Measurements from ENCODE around the gene CD83. TPM values are rescaled to one million over a fixed set of nuclear protein-coding genes. Genes with fewer than 3 reads are reported as not detected.
"Not testable (repeated sequence)": the region's sequence is repeated elsewhere in the genome, so short reads cannot be mapped to it uniquely, and the experiment has no call there.

CD83 gene, protein sequence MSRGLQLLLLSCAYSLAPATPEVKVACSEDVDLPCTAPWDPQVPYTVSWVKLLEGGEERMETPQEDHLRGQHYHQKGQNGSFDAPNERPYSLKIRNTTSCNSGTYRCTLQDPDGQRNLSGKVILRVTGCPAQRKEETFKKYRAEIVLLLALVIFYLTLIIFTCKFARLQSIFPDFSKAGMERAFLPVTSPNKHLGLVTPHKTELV
- 5.4 and 11.3 TPM in 2 replicates for total RNA-seq

DNA sequence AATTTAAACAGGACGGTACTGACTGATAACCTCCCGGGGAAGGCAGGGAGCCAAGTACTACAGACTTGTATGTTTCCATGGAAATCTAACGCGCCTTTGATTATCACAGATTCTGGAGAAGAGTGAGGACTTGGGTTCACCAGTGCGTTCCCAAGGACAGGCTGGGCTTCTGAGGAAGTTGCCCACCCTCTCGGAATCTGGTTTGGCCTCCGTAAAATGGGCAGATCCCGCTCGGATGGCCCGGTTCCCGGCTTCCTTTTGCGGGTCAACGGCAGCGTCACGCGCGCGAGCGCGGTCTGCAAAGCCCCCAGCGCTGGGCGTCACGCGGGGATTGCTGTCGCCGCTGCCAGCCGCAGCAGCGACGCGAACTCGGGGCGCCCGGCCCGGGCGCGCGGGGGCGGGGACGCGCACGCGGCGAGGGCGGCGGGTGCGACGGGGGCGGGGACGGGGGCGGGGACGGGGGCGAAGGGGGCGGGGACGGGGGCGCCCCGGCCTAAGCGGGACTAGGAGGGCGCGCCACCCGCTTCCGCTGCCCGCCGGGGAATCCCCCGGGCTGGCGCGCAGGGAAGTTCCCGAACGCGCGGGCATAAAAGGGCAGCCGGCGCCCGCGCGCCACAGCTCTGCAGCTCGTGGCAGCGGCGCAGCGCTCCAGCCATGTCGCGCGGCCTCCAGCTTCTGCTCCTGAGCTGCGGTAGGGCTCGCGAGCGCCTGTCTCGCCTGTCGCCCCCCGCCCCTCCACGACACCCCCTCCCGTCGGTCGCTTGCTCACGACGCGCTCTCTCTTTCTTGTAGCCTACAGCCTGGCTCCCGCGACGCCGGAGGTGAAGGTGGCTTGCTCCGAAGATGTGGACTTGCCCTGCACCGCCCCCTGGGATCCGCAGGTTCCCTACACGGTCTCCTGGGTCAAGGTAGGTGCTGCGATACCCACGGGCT, at the start of gene CD83:
TSS of gene CD83 (plus strand) at position 615 of the 933 bp plus-strand sequence. CDS start at position 655, 40 bp downstream.
- DNase-seq (ENCODE audit: low read depth) = peak; percentile 25

DNA sequence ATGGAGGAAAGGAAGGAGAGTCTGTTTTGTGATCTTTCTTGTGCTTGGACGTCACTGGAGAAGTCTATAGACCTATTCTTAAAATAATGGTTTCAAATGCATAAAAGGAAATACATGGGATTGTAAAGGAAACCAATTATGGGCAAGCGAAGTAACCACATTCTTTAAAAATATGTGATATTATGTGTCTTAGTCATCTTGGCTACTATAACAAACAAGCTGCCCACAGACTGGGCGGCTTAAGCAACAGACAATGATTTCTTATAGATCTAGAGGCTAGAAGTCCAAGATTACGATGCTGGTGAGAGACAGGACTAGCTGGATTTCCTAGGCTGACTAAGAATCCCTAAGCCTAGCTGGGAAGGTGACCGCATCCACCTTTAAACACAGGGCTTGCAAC, 49.4 kb upstream of the CD83 start:
- DNase-seq (ENCODE audit: low read depth) = no peak

DNA sequence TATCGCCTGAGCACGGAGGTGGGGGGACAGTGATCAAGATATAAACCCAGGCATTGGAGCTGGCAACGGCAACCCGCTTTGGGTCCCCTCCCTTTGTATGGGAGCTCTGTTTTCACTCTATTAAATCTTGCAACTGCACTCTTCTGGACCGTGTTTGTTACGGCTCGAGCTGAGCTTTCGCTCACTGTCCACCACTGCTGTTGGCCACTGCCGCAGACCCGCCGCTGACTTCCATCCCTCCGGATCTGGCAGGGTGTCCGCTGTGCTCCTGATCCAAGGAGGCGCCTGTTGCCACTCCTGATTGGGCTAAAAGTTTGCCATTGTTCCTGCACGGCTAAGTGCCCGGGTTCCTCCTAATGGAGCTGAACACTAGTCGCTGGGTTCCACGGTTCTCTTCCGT, 48.9 kb upstream of the CD83 start:
- no peak for DNase-seq (ENCODE audit: low read depth)

DNA sequence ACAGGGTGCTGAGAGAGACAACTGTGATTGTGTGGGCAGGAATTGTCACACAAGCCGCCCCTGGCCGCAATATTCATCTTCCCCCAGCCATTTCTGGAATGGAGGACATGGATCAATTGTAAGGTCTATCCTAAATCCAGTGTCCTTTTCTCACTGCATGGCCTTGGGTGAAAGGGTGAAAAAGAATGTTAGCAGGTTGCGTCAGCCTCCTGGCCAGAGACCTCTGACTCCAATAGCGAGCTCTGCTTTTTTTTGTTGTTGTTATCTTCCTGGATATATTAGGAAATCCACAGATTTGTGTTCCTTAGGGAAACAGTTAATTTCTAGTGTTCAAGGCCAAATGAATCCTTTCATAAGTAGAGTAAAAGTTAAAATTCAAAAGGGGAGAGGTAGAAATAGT, 47.1 kb upstream of the CD83 start:
- DNase-seq (ENCODE audit: low read depth) = no peak

DNA sequence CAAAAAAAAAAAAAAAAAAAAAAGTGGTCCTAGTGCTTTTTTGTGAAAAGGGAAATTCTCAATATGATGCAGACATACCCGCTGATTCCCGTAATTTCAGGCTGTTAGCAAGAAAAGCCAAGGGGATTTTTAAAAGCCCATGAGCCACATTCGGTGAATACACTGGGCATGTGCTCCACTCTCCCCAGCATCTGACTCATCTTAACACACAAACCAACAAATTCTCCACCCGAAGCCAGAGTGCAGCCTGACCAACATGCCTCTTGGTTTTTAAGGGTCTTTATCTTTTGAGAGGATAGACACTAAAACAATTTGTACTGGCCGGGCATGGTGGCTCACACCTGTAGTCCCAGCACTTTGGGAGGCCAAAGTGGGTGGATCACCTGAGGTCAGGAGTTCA, 45.5 kb upstream of the CD83 start:
- no peak for DNase-seq (ENCODE audit: low read depth)

DNA sequence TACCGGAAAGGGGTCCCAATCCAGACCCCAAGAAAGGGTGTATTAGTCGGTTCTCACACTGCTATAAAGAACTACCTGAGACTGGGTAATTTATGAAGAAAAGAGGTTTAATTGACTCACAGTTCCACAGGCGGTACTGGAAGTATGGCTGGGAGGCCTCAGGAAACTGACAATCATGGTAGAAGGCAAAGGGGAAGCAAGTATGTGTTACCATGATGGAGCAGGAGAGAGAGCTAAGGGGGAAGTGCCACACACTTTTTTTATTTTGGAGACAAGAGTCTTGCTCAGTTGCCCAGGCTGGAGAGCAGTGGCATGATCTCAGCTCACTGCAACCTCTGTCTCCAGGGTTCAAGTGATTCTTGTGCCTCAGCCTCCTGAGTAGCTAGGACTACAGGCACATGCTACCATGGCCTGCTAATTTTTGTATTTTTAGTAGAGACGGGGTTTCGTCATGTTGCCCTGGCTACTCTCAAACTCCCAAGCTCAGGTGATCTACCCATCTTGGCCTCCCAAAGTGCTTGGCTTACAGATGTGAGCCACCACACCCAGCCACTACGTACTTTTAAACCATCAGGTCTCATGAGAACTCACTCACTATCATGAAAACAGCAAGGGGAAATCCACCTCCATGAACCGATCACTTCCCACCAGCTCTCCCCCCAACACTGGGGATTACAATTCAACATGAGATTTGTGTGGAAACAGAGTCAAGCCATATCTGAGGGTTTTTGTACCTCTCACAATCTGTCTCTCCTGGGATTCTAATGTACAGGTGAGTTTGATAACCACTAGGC, 43.8 kb upstream of the CD83 start:
- DNase-seq (ENCODE audit: low read depth) = not testable (repeated sequence)

DNA sequence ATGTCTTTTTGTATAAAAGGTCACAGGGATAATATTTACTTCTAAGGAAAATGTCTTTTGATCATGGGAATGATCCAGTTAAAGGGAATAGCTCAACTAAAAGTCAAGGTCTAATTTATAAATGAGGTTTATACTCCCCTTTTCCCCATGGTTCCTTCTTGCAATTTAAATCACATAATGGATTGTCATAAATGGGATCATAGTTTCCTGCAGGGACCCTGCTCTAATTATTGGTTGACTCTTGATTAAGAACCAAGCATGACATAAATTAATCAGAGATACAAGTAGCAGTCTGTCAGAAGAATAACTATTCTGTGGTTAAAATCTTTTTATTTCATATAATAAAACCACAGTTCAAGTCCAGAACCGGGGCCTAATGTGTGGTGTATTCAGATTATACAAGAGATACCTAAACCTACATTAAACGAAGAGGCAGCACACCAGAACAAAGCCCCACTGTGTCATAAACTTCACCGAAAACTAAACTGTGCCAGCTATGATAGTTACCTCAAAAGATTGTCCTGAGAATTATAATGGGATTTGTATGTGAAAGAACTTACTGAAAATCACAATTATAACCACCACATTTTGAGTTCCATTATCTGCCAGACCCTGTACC, 43.0 kb upstream of the CD83 start:
- DNase-seq (ENCODE audit: low read depth) = no peak

DNA sequence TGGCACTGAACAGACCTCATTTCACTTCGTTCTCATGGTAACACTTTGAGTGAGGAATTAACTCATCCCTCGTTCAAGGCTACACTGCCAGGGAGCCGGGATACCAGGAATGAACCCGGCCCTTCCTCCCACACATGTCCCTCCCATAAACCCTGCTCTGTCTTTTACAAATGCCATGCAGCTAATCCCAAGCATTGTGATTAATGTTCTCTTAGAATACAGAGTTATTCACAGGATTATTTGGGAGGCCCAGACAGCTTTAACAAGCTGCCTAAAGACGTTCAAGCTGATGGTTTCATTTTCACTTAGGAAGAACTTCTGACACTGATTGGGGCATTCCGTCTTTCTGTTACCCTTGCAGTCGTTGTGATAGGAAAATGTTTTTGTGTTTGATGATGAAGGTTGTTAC, 42.5 kb upstream of the CD83 start:
- DNase-seq (ENCODE audit: low read depth) = peak; percentile 54

DNA sequence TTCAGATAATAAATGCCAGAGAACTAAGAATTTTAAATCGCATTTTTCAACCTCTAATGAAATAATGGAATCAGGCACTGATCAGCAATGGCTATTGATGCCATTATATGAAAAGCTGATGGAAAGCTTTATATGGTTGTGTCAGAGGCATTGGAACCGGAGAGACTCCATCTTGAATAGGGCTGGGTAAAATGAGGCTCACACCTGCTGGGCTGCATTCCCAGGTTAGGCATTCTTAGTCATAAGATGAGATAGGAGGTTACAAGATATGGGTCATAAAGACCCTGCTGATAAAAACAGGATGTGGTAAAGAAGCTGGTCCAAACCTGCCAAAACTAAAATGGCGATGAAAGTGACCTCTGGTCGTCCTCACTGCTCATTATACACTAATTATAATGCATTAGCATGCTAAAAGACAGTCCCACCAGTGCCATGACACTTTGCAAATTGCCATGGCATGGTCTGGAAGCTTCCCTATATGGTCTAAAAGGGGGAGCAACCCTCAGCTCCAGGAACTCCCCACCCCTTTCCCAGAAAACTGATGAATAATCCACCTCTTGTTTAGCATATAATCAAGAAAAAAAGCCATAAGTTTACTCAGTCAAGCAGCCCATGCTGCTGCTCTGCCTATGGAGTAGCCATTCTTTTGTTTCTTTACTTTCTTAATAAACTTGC, 40.2 kb upstream of the CD83 start:
- DNase-seq (ENCODE audit: low read depth) = no peak

DNA sequence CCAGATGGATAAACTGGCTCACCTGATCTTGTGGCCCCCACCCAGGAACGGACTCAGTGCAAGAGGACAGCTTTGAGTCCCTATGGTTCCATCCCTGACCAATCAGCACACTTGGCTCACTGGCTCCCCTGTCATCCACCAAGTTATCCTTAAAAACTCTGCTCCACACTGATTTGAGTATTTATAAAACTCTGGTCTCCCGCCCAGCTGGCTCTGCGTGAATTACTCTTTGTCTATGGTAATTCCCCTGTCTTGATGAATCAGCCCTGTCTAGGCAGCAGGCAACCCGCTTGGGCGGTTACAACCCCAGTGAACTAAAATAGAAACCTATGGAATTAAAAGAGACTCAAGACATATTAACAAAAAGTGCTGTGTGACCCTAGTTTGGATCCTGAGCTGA, 38.1 kb upstream of the CD83 start:
- DNase-seq (ENCODE audit: low read depth) = peak; percentile 40

DNA sequence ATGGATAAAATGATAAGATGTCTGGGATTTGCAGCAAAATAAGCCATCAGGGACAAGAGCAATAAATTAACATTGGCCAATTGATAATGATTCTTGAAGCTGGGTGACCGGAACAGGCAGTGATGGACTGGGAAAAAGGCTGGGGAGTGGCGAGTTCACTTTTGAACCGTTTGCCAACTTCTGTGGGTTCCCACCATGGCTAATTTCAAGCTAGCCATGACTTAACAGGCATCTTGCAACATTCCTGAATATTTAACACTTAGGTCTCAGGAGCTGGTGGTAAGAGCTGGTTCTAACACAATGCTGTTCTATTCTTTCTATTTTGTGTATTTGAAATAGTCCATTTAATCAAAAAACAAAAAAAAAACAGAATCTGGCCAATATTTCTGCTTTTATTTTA, 37.6 kb upstream of the CD83 start:
- peak; percentile 51 for DNase-seq (ENCODE audit: low read depth)

DNA sequence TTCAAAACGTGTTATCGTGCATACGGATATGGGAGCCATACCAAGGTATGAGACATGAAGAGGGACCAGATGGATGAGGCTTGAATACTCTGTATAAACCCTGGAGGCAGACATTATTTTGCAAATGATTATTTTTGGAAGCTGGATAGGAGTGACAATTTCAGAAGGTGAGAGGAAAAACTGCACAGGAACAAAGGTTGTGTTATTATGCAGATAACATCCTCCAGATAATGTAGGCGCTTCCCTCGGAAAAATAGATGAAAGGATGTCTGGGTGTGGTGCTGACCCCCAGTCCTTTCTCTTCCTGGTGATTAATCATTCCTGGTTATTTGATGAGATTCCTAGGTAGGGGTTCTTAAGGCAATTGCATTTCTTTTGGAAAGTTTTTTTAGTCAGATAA, 36.4 kb upstream of the CD83 start:
- DNase-seq (ENCODE audit: low read depth) = no peak

DNA sequence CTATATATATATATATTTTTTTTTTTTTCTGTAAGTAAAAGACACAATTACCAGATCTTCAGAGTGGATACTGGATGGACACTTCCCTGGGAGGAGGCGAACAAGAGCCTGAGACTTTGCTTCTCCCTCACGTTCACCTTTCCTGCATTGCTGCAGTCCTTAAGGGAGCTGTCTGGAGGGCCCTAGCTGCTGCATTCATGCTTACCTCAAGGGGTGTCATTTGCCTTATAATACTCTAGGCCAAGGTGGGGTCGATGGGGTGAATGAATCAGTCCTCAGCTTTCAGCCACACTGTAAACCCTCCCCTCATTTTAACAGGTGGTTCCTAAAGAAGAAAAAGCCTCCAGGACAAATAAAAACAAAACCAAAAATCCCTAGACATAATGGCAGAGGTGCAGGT, 34.8 kb upstream of the CD83 start:
- DNase-seq (ENCODE audit: low read depth) = no peak

DNA sequence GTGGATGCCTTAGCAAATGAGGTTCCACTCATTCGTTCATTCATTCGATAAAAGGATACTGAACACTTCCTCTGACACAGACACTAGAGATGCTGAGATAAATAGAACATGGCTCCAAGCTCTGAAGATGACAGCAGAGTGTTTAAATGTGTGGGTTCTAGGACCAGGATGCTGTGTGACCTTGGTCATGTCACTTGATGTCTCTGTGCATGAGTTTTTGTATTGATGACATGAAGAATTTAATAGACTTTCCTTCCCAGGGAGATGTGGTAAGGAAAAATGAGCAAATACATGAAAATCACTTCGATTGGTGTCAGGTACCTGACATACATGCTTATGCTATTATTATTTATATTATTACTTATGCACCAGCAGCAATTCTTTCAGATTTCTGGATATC, 34.3 kb upstream of the CD83 start:
- no peak for DNase-seq (ENCODE audit: low read depth)

DNA sequence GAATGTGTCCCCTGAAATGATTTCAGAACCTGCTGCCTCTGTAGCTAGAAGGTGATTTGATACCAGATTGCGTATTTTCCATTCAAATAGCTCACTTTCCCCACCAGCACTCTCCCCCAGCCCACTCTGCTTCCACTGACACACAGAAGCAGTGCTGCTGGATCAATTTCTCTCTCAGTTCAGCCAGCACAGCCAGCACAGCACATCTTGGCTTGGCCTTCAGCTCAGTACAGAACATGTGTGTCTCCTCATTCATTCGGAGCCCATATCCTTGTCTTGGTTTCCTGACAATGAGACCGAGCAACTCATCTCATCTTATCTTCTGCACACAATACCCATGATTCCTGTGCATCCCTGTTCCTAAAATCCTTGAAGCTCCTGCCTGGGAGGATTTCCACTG, 33.8 kb upstream of the CD83 start:
- DNase-seq (ENCODE audit: low read depth) = no peak

DNA sequence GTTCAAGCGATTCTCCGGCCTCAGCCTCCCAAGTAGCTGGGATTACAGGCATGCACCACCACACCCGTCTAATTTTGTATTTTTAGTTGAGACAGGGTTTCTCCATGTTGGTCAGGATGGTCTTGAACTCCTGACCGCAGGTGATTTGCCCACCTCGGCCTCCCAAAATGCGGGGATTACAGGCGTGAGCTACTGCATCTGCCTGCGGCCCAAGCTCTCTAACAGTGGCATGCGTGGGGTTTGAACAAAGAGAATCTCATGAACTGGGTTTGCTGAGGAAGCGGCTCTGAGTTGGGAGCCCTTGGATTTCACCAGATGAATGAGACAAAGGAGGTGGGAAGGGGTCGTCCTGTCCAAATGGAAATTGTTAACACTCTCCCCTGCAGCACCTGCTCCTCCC, 33.2 kb upstream of the CD83 start:
- no peak for DNase-seq (ENCODE audit: low read depth)

DNA sequence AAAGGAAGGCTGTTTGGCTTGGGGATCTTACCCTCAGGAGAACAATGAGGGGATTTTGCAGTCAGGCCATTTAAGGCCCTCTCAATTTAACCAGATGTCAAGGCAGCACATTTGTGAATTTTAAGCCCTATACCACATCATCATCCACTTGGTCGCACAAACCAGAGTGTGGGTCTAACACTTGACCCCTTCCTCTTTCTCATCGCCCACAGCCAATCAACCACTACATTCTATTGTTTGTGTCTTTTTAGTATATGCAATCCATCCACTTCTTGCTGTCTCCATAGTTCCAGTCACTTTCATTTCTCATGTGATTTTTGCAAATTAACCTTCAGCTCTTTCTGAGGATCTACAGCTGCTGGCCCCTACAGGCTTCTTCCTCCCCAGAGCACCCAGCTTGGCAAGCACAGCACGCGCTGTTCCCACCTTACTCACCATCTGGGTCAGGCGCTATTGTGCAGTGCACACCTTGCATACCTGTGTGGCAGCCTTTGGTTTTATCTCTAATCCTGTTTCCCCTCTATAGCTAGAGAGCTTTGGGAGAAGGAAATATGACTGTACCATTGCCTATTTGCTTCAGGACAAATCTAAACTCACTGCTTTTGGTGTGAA, 32.3 kb upstream of the CD83 start:
- no peak for DNase-seq (ENCODE audit: low read depth)

DNA sequence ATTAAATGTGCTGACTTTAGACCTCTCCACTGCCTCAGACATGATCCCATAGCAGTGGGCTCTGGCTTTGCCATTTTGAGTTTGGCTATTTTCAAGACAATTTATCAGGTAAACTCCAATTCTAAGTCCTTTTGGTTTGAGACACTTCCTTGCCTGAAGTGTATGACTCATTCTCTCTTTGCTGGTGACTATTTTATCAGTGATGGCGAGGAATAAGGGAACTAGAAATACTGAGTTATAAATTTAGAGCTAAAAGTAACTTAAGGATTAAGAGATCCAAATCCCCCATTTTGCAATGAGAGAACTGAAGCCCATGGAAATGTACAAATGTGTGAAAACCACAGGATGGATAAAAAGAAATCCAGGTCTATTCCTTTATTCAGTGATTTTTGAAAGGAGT, 30.9 kb upstream of the CD83 start:
- DNase-seq (ENCODE audit: low read depth) = peak; percentile 38

DNA sequence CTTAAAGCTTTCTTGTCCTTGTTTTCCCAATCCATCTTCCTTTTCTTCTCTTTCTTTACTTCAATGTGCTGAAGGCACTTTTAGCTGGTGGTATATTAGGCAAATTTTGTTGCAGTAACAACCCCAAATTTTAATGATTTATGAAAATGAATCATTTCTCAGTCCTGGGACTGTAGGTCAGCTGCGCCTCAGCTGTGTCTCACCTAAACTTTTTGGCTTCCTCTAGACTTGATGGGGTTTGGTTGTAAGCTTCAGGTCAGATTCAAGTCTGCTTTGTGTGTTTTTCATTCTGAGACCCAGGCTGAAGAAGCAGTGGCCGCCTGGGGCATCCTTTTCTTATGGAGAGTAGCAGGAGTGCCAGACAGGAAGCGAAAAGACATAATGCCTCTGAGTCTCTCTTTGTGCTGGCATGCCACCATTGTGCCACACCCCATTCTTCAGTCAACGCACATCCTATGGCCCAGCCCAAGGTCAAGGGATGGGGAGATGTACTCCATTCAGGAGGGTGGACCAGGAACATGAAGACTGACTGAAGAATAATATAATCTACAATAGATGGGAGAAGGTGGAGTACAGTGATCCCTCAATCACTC, 28.9 kb upstream of the CD83 start:
- DNase-seq (ENCODE audit: low read depth) = no peak

DNA sequence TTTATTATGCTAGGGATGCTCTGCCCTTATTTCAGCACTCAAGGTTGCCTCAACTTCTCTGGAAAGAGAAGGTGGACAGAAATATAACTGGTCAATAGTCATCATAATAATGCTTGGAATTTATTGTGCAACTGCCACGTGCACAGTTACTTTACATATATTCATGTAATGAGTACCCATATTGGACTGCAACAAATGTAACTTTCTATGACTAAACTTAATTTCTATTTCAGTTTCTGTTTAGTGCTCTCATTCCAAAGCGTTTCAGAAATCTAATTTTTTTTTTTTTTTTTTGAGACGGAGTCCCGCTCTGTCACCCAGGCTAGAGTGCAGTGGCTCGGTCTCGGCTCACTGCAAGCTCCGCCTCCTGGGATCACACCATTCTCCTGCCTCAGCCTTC, 28.3 kb upstream of the CD83 start:
- DNase-seq (ENCODE audit: low read depth) = no peak
